GM21528 (cell line): ENCODE measurements around the gene CCDC71.
A peak's percentile ranks its signal among the peaks of the same experiment; 100 is the strongest.

ENCODE experiments used
- ATAC-seq: cut with Tn5 transposase; IDR thresholded peaks from one replicate; pipeline ENCODE4 v1.9.1; 2021; ENCODE audit warnings: mild to moderate bottlenecking, moderate library complexity; ENCODE audit not compliant: unreplicated experiment, low FRiP score

CCDC71 gene

GRCh38 chr3:49132437-49133225 is 33.5 kb downstream of the CCDC71 start, which contains the start of gene LAMB2:
LAMB2 (minus strand) TSS chr3:49133050; CDS start chr3:49132867, 183 bp downstream.
- ATAC-seq, result no peak

GRCh38 chr3:49132073-49132436 is 34.1 kb downstream of the CCDC71 start:
- ATAC-seq, result no peak

GRCh38 chr3:49131576-49131975 is 34.6 kb downstream of the CCDC71 start:
- ATAC-seq, result no peak

GRCh38 chr3:49131040-49131439 is 35.1 kb downstream of the CCDC71 start:
- no peak for ATAC-seq

GRCh38 chr3:49124991-49125670 is 41.0 kb downstream of the CCDC71 start:
- no peak for ATAC-seq

- ATAC-seq, result no peak
These were observed 41.9 kb downstream of the CCDC71 start for GRCh38 chr3:49124203-49124602.

- no peak for ATAC-seq
These were observed 42.4 kb downstream of the CCDC71 start for GRCh38 chr3:49123687-49124086.

- ATAC-seq, result no peak
These were observed 43.1 kb downstream of the CCDC71 start for GRCh38 chr3:49122886-49123545.

- no peak for ATAC-seq
These were observed 43.7 kb downstream of the CCDC71 start for GRCh38 chr3:49122451-49122850.

GRCh38 chr3:49122022-49122421 is 44.1 kb downstream of the CCDC71 start:
- no peak for ATAC-seq

GRCh38 chr3:49121132-49121736 is 44.9 kb downstream of the CCDC71 start:
- ATAC-seq, result peak; percentile 3

- ATAC-seq, result peak; percentile 78
These were observed 45.5 kb downstream of the CCDC71 start, which contains the start of gene USP19 for GRCh38 chr3:49120438-49121131. USP19 (minus strand) TSS chr3:49120823; CDS start chr3:49119145, 1,678 bp downstream.

- peak; percentile 7 for ATAC-seq
These were observed 46.1 kb downstream of the CCDC71 start for GRCh38 chr3:49120096-49120437.

- no peak for ATAC-seq
These were observed 46.7 kb downstream of the CCDC71 start for GRCh38 chr3:49119439-49119838.

- no peak for ATAC-seq
These were observed 47.1 kb downstream of the CCDC71 start for GRCh38 chr3:49119036-49119435.
